Gastrocnemius medialis (tissue), 4 donors: ENCODE results near the gene SPOCD1.

Experiments
- CTCF ChIP-seq, 5 experiments: fragments of 450-650 bp in 3 of 5; fragments of 200-600 bp in 2 of 5; sonication (generic) in 2 of 5; IDR thresholded peaks in 4 of 5; conservative IDR thresholded peaks in 1 of 5; 1 replicate in 4 of 5; 2 replicates in 1 of 5; pipeline ENCODE4 v1.5.1; 2016 to 2019; ENCODE audit warnings: antibody characterized with exemption in 5 of 5, mild to moderate bottlenecking in 3 of 5, moderate library complexity in 3 of 5
- POLR2A ChIP-seq, 2 donors: fragments of 450-650 bp; IDR thresholded peaks; one replicate each; pipeline ENCODE4 v1.6.1; 2017; ENCODE audit warnings: antibody characterized with exemption in 2 of 2, mild to moderate bottlenecking in 2 of 2, moderate library complexity in 2 of 2

- TF ChIP-seq CTCF (IDR thresholded peaks at IDR 0.05 in 4 of 5, conservative IDR thresholded peaks at IDR 0.05 in 1 of 5) (no peak), POLR2A (IDR thresholded peaks at IDR 0.05) (no peak)
Observed at GRCh38 chr1:31783846-31784245, 32.0 kb downstream of the SPOCD1 start.
